ENCODE data around the gene ZDHHC14.

The ZDHHC14 gene

DNA sequence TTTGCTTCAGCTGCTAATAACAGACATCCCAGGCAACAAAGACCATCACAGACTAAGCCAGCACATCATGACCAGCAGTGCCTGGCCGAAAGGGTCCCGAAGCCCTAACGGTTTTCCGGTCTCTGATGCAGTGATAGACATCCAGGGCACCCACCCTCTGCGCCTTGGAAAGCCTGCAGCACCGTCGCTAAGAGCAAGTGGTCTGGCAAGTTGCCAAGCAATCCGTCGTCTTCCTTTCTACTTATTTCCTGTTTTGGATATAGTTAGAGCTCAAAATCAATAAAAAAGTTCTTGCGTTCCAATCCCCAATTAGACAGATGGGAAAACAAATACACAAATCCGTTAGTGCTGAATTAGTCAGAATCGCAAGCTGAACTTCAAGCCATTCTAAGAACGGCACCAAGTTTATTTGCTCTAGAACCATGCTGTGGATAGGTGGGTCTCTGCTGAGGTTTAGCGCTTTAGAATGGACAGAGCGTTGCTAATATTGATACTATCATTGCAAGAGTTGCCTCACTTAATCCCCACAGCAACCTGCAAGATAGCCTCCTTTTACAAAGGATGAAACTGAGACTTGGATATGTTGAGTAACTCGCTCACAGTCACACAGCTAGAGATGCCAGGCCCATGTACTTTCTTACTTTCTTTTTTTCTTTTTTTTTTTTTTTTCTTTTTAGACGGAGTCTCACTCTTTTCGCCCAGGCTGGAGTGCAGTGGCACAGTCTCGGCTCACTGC is 278.7 kb downstream of the ZDHHC14 start:
- Histone ChIP-seq H3K36me3 (ENCODE audit: insufficient read depth) (no peaks in the 10 kb centered on the region), H3K4me2 (no peak overlapping the region), H3K27me3 (ENCODE audit: insufficient read depth, low read depth) (no peaks in the 10 kb centered on the region)

DNA sequence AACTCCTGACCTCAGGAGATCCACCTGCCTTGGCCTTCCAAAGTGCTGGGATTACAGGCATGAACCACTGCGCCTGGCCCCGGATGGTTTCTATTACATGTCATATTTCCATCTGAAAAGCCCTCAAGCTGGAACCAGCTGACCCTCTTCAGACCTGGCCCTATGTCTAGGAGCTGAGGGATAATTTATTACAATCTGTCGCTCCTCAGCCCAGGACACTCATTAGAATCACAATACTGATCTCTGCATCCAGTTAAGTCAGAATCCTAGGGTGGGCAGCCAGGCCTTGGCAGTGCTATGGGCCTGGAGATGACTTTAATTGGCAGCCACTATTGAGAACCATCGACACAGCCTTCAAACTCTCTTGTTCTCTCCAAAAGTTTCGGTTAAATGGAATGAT is 279.4 kb downstream of the ZDHHC14 start:
- TF ChIP-seq, protein P1, sequence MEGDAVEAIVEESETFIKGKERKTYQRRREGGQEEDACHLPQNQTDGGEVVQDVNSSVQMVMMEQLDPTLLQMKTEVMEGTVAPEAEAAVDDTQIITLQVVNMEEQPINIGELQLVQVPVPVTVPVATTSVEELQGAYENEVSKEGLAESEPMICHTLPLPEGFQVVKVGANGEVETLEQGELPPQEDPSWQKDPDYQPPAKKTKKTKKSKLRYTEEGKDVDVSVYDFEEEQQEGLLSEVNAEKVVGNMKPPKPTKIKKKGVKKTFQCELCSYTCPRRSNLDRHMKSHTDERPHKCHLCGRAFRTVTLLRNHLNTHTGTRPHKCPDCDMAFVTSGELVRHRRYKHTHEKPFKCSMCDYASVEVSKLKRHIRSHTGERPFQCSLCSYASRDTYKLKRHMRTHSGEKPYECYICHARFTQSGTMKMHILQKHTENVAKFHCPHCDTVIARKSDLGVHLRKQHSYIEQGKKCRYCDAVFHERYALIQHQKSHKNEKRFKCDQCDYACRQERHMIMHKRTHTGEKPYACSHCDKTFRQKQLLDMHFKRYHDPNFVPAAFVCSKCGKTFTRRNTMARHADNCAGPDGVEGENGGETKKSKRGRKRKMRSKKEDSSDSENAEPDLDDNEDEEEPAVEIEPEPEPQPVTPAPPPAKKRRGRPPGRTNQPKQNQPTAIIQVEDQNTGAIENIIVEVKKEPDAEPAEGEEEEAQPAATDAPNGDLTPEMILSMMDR (conservative IDR thresholded peaks at IDR 0.05; ENCODE audit: low read depth, low read length) = no peak
- Histone ChIP-seq H3K79me2 (ENCODE audit: insufficient read depth, low read depth) (no peaks in the 10 kb centered on the region), H3K27me3 (ENCODE audit: insufficient read depth, low read depth) (no peaks in the 10 kb centered on the region), H4K20me1 (ENCODE audit: insufficient read depth) (no peaks in the 10 kb centered on the region), H3K4me2 (no peak overlapping the region), H3K36me3 (ENCODE audit: insufficient read depth) (no peaks in the 10 kb centered on the region), H3K4me1 (ENCODE audit: low read depth, poor library complexity, severe bottlenecking) (no peaks in the 10 kb centered on the region), H3K4me3 (IDR thresholded peaks at IDR 0.05; ENCODE audit: insufficient read depth, low read depth, low read length) (no peak overlapping the region), H3K9ac (no peak overlapping the region), H2AFZ (ENCODE audit: low read depth) (no peak overlapping the region), H3K27ac (no peak overlapping the region)

More for the DNA sequence above, 278.7 kb downstream of the ZDHHC14 start:
- Histone ChIP-seq H4K20me1 (ENCODE audit: insufficient read depth) (no peaks in the 10 kb centered on the region), H3K4me1 (ENCODE audit: low read depth, poor library complexity, severe bottlenecking) (no peaks in the 10 kb centered on the region), H2AFZ (ENCODE audit: low read depth) (no peak overlapping the region), H3K27ac (no peak overlapping the region), H3K4me3 (IDR thresholded peaks at IDR 0.05; ENCODE audit: insufficient read depth, low read depth, low read length) (no peak overlapping the region), H3K9ac (no peak overlapping the region), H3K79me2 (ENCODE audit: insufficient read depth, low read depth) (no peaks in the 10 kb centered on the region)
- TF ChIP-seq, protein P1 (conservative IDR thresholded peaks at IDR 0.05; ENCODE audit: low read depth, low read length) = no peak

GRCh38 chr6:157661652-157662051 is 280.7 kb downstream of the ZDHHC14 start:
- H3K4me2 ChIP-seq = no peak overlapping the region
- no peak overlapping the region for H3K27ac ChIP-seq
- H3K27me3 ChIP-seq (ENCODE audit: insufficient read depth, low read depth) = no peaks in the 10 kb centered on the region
- H3K79me2 ChIP-seq (ENCODE audit: insufficient read depth, low read depth) = no peaks in the 10 kb centered on the region
- no peaks in the 10 kb centered on the region for H3K4me1 ChIP-seq (ENCODE audit: low read depth, poor library complexity, severe bottlenecking)
- H3K4me3 ChIP-seq (IDR thresholded peaks at IDR 0.05; ENCODE audit: insufficient read depth, low read depth, low read length) = no peak overlapping the region
- TF ChIP-seq, protein P1 (conservative IDR thresholded peaks at IDR 0.05; ENCODE audit: low read depth, low read length) = no peak
- no peaks in the 10 kb centered on the region for H3K36me3 ChIP-seq (ENCODE audit: insufficient read depth)
- no peaks in the 10 kb centered on the region for H4K20me1 ChIP-seq (ENCODE audit: insufficient read depth)
- no peak overlapping the region for H2AFZ ChIP-seq (ENCODE audit: low read depth)
- H3K9ac ChIP-seq = no peak overlapping the region

- Histone ChIP-seq H3K36me3 (ENCODE audit: insufficient read depth) (no peaks in the 10 kb centered on the region), H3K27me3 (ENCODE audit: insufficient read depth, low read depth) (no peaks in the 10 kb centered on the region), H3K79me2 (ENCODE audit: insufficient read depth, low read depth) (no peaks in the 10 kb centered on the region), H3K4me1 (ENCODE audit: low read depth, poor library complexity, severe bottlenecking) (no peaks in the 10 kb centered on the region), H3K27ac (no peak overlapping the region), H4K20me1 (ENCODE audit: insufficient read depth) (no peaks in the 10 kb centered on the region), H3K4me2 (no peak overlapping the region), H3K4me3 (IDR thresholded peaks at IDR 0.05; ENCODE audit: insufficient read depth, low read depth, low read length) (no peak overlapping the region), H3K9ac (no peak overlapping the region), H2AFZ (ENCODE audit: low read depth) (no peak overlapping the region)
- TF ChIP-seq, protein P1 (conservative IDR thresholded peaks at IDR 0.05; ENCODE audit: low read depth, low read length) = no peak
Measured at GRCh38 chr6:157663261-157663660, 282.3 kb downstream of the ZDHHC14 start.
